NB4 (cell line): ENCODE results near the gene C22orf39.

Experiments used
- DNase-seq: peaks from one replicate; pipeline ENCODE4 v3.0.0; 2010; ENCODE audit warnings: low read depth
- H3K4me3 ChIP-seq: one replicate; pipeline ENCODE4 v1.5.1; 2011; ENCODE audit warnings: mild to moderate bottlenecking, low read depth, low read length, moderate library complexity
- MAX ChIP-seq: IDR thresholded peaks from 2 replicates; pipeline ENCODE4 v1.6.1; 2011; ENCODE audit warnings: low read depth, low read length
- MYC ChIP-seq: IDR thresholded peaks from 2 replicates; pipeline ENCODE4 v1.6.1; 2011; ENCODE audit warnings: low read depth, low read length
- POLR2A ChIP-seq: IDR thresholded peaks from 2 replicates; pipeline ENCODE4 v1.6.1; 2011; ENCODE audit warnings: mild to moderate bottlenecking; ENCODE audit not compliant: insufficient read length; ENCODE audit errors: extremely low read depth
- TF ChIP-seq, protein P1 (sequence below): IDR thresholded peaks from one replicate; pipeline ENCODE4 v1.5.1; 2012; ENCODE audit warnings: low read depth, low read length

The C22orf39 gene

DNA sequence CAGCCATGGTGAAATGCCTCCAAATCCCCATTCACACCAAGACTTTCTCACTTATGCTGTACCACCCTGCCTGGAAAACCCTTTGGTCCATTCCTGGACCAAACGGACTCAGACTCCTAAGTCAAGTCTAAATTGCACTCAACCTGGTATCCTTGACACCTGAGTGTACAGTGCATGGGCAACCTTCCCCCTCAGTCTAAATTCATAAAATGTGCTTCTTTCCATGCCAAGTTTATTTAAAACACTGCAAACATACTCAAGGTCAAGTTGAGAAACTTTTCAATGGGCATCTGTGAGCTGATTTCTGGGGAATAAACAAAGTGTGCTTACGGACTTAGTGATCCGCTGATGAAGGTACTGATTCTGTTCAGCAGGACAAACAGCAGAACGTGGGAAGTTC lies 42.4 kb downstream of the C22orf39 start:
- TF ChIP-seq MYC, result no peak
- no peak for TF ChIP-seq POLR2A
- TF ChIP-seq, protein P1, sequence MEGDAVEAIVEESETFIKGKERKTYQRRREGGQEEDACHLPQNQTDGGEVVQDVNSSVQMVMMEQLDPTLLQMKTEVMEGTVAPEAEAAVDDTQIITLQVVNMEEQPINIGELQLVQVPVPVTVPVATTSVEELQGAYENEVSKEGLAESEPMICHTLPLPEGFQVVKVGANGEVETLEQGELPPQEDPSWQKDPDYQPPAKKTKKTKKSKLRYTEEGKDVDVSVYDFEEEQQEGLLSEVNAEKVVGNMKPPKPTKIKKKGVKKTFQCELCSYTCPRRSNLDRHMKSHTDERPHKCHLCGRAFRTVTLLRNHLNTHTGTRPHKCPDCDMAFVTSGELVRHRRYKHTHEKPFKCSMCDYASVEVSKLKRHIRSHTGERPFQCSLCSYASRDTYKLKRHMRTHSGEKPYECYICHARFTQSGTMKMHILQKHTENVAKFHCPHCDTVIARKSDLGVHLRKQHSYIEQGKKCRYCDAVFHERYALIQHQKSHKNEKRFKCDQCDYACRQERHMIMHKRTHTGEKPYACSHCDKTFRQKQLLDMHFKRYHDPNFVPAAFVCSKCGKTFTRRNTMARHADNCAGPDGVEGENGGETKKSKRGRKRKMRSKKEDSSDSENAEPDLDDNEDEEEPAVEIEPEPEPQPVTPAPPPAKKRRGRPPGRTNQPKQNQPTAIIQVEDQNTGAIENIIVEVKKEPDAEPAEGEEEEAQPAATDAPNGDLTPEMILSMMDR, result no peak
- TF ChIP-seq MAX, result no peak
- no peak overlapping the region for H3K4me3 ChIP-seq
- no peak for DNase-seq

DNA sequence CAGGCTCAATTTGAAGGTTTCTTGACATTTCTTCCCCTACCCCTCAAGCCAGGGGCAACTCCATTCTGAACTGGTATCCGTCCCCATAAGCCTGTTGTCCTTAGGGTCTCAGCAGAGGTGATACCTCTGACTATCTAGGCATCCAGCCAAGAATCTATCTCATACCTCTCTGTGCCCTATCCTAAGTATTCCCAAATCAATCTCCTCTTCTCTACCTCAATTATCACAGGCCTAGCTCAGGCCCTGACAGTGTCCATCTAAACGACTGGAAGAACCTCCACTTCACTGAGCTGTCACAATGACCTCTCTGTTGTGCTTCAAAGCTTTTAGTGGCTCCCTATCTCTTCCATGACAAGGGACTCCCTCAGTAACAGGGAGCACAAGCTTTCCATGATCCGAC lies 42.8 kb downstream of the C22orf39 start:
- TF ChIP-seq POLR2A (no peak), MAX (no peak), MYC (no peak)
- TF ChIP-seq, protein P1, result no peak
- no peak for DNase-seq
- no peak overlapping the region for H3K4me3 ChIP-seq

DNA sequence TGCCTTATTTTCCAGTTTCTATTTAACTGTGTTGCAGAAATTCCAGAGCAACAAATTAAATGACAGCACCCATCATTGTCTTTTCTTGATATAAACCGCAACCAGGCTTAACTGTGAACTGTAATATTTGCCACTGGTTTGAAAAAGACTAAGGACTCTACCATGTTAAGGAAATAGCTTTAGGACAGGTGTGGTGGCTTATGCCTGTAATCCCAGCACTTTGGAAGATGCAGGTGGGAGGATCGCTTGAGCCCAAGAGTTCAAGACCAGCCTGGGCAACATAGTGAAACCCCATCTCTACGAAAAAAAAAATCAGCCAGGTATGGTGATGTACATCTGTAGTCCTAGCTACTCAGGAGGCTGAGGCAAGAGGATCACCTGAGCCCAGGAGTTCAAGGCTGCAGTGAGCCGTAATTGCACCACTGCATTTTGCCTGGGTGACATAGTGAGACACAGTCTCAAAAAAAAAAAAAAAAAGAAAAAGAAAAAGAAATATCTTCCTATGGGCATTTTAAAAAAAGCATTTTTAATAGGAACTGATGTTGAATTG lies 44.8 kb downstream of the C22orf39 start:
- TF ChIP-seq MYC, result no peak
- no peak overlapping the region for H3K4me3 ChIP-seq
- no peak for DNase-seq

DNA sequence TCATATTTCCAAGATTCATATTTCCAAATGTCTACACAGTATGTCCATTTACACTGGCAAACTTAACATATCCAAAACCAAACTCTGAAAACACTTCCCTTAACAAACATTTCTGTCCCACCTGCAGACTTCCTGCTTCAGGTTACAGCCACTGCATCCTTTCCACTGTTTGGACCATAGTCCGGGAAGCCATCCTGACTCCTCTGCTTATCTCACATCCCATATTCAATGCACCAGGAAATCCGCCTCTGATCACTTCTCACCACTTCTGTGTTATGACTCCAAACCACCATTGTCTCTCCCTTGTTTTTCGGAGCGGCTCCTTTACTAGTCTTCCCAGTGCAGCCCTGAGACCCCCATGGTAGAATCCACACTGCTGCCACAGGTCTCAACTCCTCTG lies 46.0 kb downstream of the C22orf39 start:
- H3K4me3 ChIP-seq, result no peak overlapping the region
- no peak for DNase-seq
- no peak for TF ChIP-seq MAX
- TF ChIP-seq, protein P1, result no peak
- no peak for TF ChIP-seq MYC
- TF ChIP-seq POLR2A, result no peak

DNA sequence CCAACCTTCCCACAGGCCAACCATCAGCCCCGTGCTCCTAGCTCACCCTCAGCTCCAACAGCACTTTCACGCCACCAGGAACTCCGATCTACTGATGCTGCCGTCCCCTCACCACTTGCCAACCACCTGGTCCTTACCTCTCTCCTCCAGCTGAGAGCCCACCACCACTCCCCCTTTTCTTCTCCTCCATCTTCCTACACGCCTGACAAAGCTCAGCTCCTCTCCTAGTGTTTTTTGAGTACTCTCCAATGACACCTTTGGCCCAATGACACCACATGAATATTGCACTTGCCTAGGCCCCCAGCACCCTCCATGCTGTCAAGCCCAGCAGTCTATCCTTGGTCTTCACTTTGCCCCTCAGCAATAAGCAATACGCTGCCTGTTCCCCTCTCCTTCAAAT lies 46.6 kb downstream of the C22orf39 start:
- no peak overlapping the region for H3K4me3 ChIP-seq
- TF ChIP-seq POLR2A, result no peak
- DNase-seq, result no peak

DNA sequence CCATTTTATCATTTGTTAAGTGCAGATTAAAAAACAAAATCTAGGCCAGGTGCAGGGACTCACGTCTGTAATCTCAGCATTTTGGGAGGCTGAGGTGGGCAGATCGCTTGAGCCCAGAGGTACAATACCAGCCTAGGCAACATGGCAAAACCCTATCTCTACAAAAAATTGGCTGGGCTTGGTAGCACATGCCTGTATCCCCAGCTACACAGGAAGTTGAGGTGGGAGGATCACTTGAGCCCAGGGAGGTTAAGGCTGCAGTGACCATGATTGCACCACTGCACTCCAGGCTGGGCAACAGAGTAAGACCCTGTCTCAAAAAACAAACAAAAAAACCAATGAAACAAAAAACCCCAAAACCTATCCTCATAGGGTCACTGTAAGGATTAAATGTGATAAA lies 48.9 kb downstream of the C22orf39 start:
- H3K4me3 ChIP-seq, result no peak overlapping the region
- TF ChIP-seq POLR2A, result no peak
- no peak for DNase-seq

DNA sequence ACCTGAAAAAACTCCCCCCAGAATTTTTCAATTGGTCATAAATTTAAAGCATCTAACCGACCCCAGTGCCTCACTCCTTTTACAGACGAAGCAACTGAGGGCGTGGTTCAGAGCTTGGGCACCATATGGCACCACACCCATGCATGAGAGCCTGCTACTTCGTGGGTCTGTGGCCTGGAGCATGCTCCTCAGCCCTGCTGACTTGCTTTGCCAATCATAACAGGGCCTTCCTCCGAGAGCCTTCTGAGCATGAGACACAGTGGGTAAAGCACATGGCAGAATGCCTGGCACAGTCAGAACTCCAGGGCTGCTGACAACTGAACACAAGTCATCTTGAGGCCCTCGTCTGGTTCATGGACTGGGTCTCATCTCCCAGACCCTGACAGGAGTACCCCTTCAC lies 49.3 kb downstream of the C22orf39 start:
- no peak for DNase-seq
- TF ChIP-seq, protein P1, result no peak
- TF ChIP-seq MAX (no peak), POLR2A (no peak)
- H3K4me3 ChIP-seq, result no peak overlapping the region

- H3K4me3 ChIP-seq, result no peak overlapping the region
- DNase-seq, result no peak
Observed at GRCh38 chr22:19397734-19398104, 49.8 kb downstream of the C22orf39 start.

More at GRCh38 chr22:19397734-19398104, 49.8 kb downstream of the C22orf39 start:
- no peak for TF ChIP-seq POLR2A
- TF ChIP-seq MYC, result no peak
- TF ChIP-seq MAX, result no peak
- TF ChIP-seq, protein P1, result no peak
